ENCODE results near the gene PKDCC. TPM values are rescaled to one million over a fixed set of nuclear protein-coding genes. Genes with fewer than 3 reads are reported as not detected.
A peak's percentile ranks its signal among the peaks of the same experiment; 100 is the strongest.

PKDCC gene
- total and polyA plus RNA-seq, 4 donors = 73.6 to 131 (median 103) TPM

GRCh38 chr2:42096869-42097591, 49.2 kb downstream of the PKDCC start:
- no peak for DNase-seq
- no peaks in the 10 kb centered on the region for H3K36me3 ChIP-seq (ENCODE audit: control insufficient read depth in 4 of 4, insufficient read depth in 4 of 4, low read length in 4 of 4)
- WGBS, 2 donors = 64 to 80% methylated on average over 10 of the region's 10 CpGs
- no peak for ATAC-seq (ENCODE audit: insufficient read depth, low FRiP score)
- H3K4me1 ChIP-seq (ENCODE audit: control insufficient read depth in 5 of 5, insufficient read depth in 5 of 5, low read length in 5 of 5) = peaks cover 0 to 22% (median 11%) of the 10 kb centered on the region in 5 donors
- H3K4me3 ChIP-seq = no peak overlapping the region
- peaks cover 0 to 3% (median under 1%) of the 10 kb centered on the region in 4 donors for H3K9me3 ChIP-seq (ENCODE audit: control insufficient read depth in 4 of 4, insufficient read depth in 3 of 4, low read length in 3 of 4)
- H3K27me3 ChIP-seq (ENCODE audit: control insufficient read depth in 3 of 3, insufficient read depth in 3 of 3, low read length in 2 of 3) = no peaks in the 10 kb centered on the region
- H3K27ac ChIP-seq (ENCODE audit: low read depth in 1 of 2, low read length in 1 of 2) = peak overlapping the region in 1 of 2 donors; percentile 28
- no peak for TF ChIP-seq CTCF (IDR thresholded peaks at IDR 0.05; ENCODE audit: control extremely low read depth, extremely low read depth)
- no peak overlapping the region for H3K9ac ChIP-seq (ENCODE audit: insufficient read depth in 1 of 2, low read length in 2 of 2)

GRCh38 chr2:42098571-42099437, 51.0 kb downstream of the PKDCC start:
- H3K27me3 ChIP-seq (ENCODE audit: control insufficient read depth in 3 of 3, insufficient read depth in 3 of 3, low read length in 2 of 3) = no peaks in the 10 kb centered on the region
- TF ChIP-seq CTCF (IDR thresholded peaks at IDR 0.05; ENCODE audit: control extremely low read depth, extremely low read depth) = no peak
- H3K9ac ChIP-seq (ENCODE audit: insufficient read depth in 1 of 2, low read length in 2 of 2) = no peak overlapping the region
- DNase-seq (peak in 2 of 3 donors; percentile 31 to 44), ATAC-seq (ENCODE audit: insufficient read depth, low FRiP score) (no peak)
- peaks cover 0 to 30% (median 11%) of the 10 kb centered on the region in 5 donors for H3K4me1 ChIP-seq (ENCODE audit: control insufficient read depth in 5 of 5, insufficient read depth in 5 of 5, low read length in 5 of 5)
- peak overlapping the region; percentile 26 to 61 for H3K27ac ChIP-seq (ENCODE audit: low read depth in 1 of 2, low read length in 1 of 2)
- no peaks in the 10 kb centered on the region for H3K36me3 ChIP-seq (ENCODE audit: control insufficient read depth in 4 of 4, insufficient read depth in 4 of 4, low read length in 4 of 4)
- no peak overlapping the region for H3K4me3 ChIP-seq
- 46 to 52% methylated on average over 9 of the region's 9 CpGs for WGBS, 2 donors
- peaks cover 0 to 3% (median under 1%) of the 10 kb centered on the region in 4 donors for H3K9me3 ChIP-seq (ENCODE audit: control insufficient read depth in 4 of 4, insufficient read depth in 3 of 4, low read length in 3 of 4)

GRCh38 chr2:42099438-42100173, 51.8 kb downstream of the PKDCC start:
- DNase-seq = no peak
- peak overlapping the region in 1 of 2 donors; percentile 61 for H3K27ac ChIP-seq (ENCODE audit: low read depth in 1 of 2, low read length in 1 of 2)
- peaks cover 0 to 3% (median under 1%) of the 10 kb centered on the region in 4 donors for H3K9me3 ChIP-seq (ENCODE audit: control insufficient read depth in 4 of 4, insufficient read depth in 3 of 4, low read length in 3 of 4)
- no peak overlapping the region for H3K4me3 ChIP-seq
- no peak for TF ChIP-seq CTCF (IDR thresholded peaks at IDR 0.05; ENCODE audit: control extremely low read depth, extremely low read depth)
- WGBS, 2 donors = 85 to 89% methylated on average over 6 of the region's 6 CpGs
- H3K9ac ChIP-seq (ENCODE audit: insufficient read depth in 1 of 2, low read length in 2 of 2) = no peak overlapping the region
- no peaks in the 10 kb centered on the region for H3K36me3 ChIP-seq (ENCODE audit: control insufficient read depth in 4 of 4, insufficient read depth in 4 of 4, low read length in 4 of 4)
- no peaks in the 10 kb centered on the region for H3K27me3 ChIP-seq (ENCODE audit: control insufficient read depth in 3 of 3, insufficient read depth in 3 of 3, low read length in 2 of 3)
- peaks cover 0 to 30% (median 11%) of the 10 kb centered on the region in 5 donors for H3K4me1 ChIP-seq (ENCODE audit: control insufficient read depth in 5 of 5, insufficient read depth in 5 of 5, low read length in 5 of 5)
- no peak for ATAC-seq (ENCODE audit: insufficient read depth, low FRiP score)
